C4-2B (cell line): ENCODE results near the gene DHRS3.

Experiments
- CTCF ChIP-seq: fragments of 450-650 bp; conservative IDR thresholded peaks from 2 replicates; pipeline ENCODE4 v1.5.1; 2017; ENCODE audit warnings: mild to moderate bottlenecking
- ZFX ChIP-seq: fragments of 450-650 bp; IDR thresholded peaks from 2 replicates; pipeline ENCODE4 v1.6.1; 2017

GRCh38 chr1:12602659-12603024 lies 15.4 kb downstream of the DHRS3 start:
- TF ChIP-seq CTCF (no peak), ZFX (no peak)
